HG03159 (cell line): Measurements from ENCODE around the gene XIRP1.

Source experiments
- ATAC-seq: cut with Tn5 transposase; IDR thresholded peaks from one replicate; pipeline ENCODE4 v1.9.1; 2021; ENCODE audit warnings: mild to moderate bottlenecking, moderate library complexity; ENCODE audit not compliant: unreplicated experiment

The XIRP1 gene

DNA sequence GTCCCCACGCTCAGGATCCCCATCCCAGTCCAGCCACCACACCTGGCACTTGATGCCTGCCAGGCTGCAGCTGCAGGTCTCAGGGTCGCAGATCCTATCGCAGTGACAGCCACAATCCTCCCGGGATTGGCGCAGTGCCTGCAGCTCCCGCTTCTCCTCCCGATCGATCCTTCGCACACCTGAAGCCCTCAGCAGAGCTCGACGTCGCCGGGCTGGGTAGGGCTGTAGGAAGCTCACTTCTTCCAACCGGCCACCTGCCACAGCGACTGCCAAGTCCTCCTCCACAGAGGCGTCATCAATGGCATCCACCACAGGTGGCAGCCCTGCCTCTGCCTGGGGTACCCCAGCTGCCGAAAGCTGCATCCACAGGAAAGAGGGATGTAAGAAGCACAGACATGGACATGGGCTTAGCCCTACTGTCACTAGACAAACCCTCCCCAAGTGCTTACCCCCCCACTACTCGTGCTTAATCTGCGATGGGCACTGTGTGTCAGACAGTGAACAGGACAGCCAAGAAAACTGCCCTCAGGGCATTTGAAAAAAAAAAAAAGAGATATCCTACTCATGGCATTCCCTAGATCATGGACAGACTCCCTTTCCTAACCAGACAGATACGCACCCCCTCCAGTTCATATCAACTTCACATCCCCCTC lies 48.2 kb downstream of the XIRP1 start:
- no peak for ATAC-seq

DNA sequence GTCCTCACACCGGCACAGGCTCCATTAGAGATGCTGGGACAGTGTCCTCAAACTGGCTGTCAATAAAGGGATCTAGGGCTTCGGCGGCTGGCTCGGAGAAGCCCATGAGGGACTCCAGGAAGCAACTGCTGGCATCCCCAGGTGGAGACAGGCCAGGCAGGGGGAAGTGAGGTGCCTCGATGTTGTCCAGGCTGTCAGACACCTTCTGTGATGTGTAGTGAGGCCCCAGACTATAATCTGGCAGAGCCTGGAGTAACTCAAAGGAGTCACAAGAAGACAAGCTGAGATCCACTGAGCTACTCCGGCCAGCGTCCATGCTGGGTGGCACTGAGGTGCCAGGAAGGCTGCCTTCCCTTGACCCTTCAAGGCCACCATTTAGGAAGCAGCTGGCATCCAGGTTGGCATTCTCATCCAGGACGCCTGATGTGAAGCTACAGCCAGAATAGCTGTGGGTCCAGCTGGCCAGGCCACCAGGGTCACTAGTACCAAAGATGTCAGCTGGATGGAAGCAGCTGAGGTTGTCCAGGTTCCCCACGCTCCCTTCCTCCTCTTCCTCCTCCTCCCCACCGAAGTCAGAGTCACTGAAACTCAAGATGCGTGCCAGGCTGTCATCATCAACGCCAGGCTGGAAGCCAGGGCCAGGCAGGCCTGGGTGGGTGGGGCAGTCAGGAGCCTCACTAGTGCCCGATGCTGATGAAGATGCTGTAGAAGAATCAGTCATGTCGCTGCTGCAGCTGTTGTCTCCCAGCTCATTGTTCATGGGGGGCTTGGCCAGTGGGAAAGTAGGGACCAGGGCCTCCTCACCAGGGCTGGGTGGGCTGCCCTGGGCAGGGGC lies 49.1 kb downstream of the XIRP1 start:
- no peak for ATAC-seq

DNA sequence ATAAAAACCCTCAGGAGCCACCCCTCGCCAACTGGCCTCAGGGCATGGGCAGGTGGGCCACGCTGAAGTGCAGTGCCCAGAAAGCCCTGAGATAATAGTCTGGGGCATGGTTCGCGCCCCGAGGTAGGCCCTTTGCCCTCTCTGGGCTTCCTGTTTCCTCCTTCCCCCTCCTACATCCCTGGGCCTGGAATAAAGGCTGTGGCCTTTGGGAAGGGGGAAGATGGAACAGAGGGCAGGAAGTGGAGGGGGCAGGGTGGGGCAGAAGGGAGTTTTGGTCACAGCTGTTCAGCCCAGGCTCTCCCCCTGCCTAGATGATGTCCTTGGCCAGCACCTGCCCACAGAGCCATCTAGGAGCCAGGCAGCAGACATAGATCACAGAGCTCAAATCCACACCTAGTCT lies 50.3 kb downstream of the XIRP1 start:
- ATAC-seq, result no peak

DNA sequence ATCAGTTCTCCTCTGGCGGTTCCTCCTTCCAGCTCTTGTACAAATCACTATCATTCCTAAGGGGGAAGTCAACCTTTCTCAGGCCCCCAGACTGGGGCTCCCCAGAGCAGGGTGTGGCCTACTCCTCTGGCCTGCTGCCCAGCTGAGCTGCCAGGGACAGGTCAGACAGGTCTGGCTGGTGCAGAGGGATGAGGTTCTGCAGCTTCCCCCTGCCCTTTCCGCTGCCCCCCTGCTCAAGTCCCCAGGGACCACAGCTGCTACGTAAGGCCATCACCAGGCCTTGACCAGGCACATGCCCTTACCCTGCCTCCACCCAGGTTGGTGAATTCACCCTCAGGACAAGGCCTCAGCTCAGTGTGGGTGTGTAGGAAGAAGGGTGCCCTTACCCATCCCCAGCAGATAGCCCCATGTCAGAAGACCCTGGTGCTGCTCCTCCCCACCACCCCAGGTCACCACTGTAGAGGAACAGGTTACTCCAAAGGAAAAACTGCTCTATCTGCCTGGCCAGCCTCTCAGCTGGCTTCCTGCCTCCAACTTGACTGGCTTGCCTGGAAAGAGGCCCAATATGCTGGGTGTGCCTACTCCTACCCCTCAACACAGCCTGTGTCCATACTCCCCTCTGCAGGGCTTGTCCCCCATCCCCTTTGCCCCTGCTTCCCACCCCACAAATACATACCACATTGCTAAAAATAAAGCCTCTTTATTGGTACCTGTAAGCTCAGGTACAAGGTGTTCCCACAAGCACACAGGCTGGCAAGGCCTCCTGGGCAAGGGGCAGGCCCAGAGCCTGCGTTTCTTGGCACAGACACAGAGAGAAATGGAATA lies 51.0 kb downstream of the XIRP1 start:
- ATAC-seq, result no peak

DNA sequence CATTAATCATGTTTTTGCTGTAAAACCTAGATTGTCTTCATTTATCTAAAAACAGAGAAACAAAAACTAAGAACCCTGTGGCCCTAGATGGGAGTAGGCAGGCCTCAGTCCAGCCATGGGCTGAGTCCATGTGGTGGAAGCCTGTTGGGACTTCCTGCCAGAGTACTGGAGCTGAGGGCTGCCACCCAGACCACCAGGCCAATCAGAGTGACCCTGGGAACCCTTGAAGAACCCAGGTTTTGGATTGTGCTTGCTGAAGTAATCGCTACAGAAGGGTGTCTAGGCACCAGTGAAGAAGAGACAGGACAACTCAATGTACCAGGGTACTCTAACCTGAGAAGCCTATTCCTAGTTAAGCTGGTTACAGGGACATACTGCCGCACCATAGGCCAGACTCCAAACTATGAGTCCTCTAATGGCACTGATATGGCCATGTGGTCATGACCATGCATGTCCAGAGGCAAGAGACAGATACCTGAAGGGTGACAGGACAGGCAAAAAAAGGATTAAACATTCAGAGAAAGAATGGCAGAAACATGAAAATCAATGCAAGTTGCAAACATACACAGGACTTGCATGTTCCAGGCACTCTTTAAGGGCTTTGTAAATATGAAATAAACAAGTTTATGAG lies 51.9 kb downstream of the XIRP1 start:
- ATAC-seq, result no peak

DNA sequence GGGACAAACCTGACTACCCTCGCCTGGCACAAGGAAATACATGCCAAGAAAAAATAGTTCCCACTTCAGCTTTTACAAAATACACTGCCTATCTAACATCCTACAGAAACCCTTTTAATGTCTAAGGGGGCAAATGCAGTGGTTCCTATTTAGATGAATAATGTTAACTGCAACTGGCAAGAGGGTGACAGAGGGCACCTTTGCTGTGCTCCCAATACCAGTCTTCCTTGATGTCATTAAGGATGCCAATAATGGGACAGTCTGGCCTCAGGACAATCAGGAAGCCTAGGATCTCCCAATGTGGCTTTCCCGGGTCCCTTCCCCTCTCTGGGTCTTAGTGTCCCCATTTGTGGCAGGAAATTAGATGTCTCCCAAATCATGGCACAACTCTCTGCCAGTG lies 53.0 kb downstream of the XIRP1 start:
- no peak for ATAC-seq

DNA sequence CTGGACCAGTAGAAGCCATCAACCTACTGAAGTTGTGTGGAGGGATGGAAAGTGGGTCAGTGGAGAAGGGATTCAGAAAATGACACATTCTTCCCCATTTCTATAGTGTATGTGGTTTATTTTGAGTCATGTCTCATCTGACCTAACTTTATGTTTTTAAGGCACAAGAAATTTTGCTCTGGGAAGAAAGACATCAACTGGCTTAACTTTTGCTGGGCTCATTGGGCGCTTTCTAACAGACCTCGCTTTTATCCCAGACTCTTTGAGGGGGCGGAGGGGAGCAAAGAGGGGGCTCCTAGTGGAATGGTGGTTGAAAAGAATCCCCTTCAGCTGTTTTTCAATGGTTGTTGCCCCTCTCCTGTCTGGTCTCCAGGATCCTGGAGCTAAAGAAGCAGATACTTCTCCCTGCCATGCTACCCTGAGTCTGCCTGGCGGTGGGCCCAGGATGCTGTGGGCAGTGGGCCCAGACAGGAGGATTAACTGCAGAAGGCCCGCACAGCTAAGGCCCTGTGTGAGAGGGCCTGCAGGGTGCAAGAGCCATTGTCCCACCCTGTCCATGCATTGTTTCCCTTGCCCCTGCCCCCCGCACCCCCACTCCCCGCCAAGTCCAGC lies 53.5 kb downstream of the XIRP1 start:
- ATAC-seq, result no peak

DNA sequence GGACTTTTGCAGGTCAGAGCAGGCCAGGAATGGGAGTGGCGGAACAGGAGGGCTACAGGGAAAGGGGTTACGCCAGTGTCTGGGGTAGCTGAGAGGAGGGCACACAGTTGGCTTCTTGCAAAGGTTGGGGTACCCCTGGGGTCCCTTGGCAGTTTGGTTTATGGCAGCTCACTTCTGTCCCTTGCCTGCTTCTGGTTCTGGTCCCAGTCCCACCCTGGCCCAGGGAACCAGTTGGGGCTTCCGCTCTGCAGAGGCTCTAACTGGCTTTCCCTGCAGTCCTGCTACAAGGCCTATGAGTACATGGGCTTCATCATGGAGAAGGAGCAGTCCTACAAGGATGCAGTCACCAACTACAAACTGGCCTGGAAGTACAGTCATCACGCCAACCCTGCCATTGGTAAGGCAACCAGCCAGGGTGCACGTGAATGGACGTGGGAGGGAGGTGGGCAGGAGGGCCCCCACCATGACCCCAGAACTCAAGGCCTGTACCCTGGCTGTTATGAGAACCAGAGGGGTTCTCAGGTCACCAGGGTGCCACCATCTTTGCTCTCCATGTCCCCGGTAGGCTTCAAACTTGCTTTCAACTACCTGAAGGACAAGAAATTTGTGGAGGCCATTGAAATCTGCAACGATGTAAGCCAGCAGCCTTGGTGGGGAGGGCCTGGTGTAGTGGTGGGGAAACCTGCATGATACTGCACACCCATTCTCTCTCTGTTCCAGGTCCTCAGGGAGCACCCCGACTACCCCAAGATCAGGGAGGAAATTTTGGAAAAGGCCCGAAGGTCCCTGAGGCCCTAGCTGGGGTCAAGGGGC lies 54.2 kb downstream of the XIRP1 start:
- no peak for ATAC-seq

DNA sequence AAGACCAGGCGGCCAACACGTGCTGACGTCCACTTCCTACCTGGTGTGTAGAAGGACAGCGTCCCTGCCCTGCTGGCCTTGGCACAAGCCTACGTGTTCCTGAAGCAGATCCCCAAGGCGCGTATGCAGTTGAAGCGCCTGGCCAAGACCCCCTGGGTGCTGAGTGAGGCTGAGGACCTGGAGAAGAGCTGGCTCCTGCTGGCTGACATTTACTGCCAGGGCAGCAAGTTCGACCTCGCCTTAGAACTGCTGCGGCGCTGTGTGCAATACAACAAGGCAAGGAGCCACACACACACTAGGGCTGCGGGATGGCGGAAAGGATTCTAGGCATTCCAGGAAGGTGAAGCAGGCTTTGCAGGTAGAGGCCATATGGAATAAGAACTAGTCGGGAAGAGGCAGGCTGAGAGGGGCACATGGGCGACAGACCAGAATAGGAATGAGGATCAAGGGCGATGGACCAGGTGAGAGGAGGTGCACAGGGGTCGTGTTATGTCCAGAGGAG lies 54.9 kb downstream of the XIRP1 start:
- ATAC-seq, result no peak

DNA sequence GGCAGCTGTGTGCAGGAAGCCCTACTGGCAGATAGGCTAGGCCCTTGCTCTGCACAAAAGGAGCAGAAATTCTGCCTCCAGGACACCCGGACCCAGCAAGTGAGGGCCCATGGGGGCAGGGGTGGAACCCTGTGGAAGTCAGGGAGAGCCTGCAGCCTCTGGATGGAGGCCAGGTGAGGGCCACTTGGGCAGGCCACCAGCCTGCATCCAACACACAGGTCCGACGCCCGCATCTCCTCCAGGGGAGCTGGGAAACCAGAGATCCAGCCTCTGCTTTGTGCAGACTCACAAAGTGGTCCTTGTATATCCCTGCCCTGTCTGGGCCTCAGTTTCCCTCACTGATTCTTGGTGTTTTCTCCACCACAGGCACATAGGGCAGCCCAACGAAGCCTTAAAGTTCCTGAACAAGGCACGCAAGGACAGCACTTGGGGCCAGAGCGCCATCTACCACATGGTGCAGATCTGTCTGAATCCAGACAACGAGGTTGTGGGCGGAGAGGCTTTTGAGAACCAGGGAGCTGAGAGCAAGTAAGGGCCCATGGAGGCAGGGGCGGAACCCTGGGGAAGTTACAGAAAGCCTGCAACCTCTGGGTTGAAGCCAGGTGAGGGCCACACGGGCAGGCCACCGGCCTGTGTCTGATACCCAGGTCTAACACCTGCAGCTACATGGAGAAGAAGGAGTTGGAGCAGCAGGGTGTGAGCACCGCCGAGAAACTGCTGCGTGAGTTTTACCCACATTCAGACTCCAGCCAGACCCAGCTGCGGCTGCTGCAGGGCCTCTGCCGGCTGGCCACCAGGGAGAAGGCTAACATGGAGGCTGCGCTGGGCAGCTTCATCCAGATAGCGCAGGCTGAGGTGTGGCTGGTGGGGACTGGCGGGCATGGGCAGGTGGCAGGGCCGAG lies 55.6 kb downstream of the XIRP1 start:
- ATAC-seq, result no peak

DNA sequence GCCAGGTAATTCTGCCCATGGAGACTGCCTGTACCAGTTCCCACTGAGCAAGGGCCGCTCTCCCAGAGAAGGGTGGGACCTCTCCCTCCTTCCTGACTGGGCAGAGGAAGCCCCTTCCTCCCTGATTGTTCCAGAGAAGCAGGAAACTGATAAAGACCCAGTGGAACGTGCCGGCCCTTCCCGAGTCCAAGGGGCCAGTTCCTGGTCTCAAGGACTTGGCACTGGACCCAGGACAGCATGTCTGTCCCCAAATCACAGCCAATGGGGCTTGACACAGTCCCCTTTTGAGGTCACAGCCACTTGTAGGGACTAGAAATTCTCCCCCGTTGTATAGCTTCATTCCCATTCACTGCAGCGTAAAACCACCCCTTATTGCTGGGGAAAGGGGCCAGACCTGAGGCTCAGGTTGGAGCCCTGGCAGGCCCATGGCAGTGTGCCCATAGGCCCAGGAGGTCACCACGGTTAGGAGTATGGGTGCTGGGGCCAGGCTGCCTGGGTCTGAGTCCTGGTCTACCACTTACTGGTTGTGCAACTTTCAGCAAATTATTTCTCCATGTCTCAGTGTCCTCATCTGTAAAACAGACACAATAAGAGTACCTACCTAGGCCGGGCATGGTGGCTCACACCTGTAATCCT lies 57.1 kb downstream of the XIRP1 start:
- no peak for ATAC-seq

DNA sequence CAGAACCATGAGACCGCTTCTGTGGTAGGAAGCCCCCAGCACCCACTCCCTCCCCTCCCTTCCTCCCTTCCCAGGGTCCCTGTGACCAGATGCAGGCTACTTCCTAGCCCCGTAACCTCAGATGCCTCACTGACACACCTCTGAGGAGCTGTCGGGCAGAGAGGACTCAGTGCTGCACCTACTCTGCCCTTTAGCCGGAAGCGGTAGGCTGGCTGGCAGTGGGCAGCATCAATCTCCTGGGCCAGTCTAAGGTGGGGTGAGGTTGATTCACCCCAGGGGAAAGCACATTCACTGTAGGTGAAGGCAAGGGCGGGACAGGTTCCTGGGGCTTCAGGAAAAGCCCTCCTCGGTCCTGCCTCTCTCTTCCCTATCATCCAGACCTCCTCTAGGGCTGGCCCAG lies 58.1 kb downstream of the XIRP1 start:
- ATAC-seq, result no peak

DNA sequence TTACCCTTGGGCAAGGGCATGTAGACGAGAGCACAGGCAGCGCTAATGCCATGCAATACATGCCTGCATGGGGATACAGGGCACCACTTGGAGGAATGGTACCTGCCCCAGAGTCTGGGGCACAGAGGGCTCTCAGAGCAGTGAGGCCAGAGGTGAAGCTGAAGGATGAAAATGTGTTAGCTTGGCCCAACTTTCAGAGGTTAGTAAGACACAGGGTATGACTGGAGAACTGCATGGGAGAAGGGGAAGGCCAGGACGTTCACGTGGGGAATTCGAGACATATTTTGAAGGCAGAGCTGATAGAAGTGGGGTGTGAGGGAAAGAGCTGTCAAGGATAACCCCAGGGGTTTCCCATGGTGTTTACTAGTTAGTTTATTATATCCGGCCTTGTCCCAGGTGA lies 58.6 kb downstream of the XIRP1 start:
- no peak for ATAC-seq
